ENCODE results near the gene MINDY3. TPM values are rescaled to one million over a fixed set of nuclear protein-coding genes. Genes with fewer than 3 reads are reported as not detected.

MINDY3 gene
- total and polyA plus RNA-seq, 7 donors, result 15.0 to 39.2 (median 23.8) TPM

GRCh38 chr10:15896654-15897053 lies 36.3 kb upstream of the MINDY3 start:
- no peaks in the 10 kb centered on the region for H3K36me3 ChIP-seq
- H3K4me3 ChIP-seq, result no peak overlapping the region
- no peaks in the 10 kb centered on the region for H3K4me1 ChIP-seq
- WGBS, 2 donors, result 83 to 90% methylated on average over 4 of the region's 4 CpGs
- intact Hi-C loops (cut with DNase I), result no loop called here
- H3K27ac ChIP-seq, result no peak overlapping the region
- no peaks in the 10 kb centered on the region for H3K27me3 ChIP-seq
- no peaks in the 10 kb centered on the region for H3K9me3 ChIP-seq
- no peak for TF ChIP-seq POLR2A (IDR thresholded peaks at IDR 0.05)
- no peak for DNase-seq

GRCh38 chr10:15884447-15884846 lies 24.1 kb upstream of the MINDY3 start:
- intact Hi-C loops (cut with DNase I), result no loop called here
- Histone ChIP-seq H3K36me3 (no peaks in the 10 kb centered on the region), H3K4me1 (no peaks in the 10 kb centered on the region), H3K27me3 (peaks cover 0 to 4% (median 0%) of the 10 kb centered on the region in 3 donors), H3K27ac (no peak overlapping the region), H3K9me3 (no peaks in the 10 kb centered on the region), H3K4me3 (no peak overlapping the region)
- no peak for DNase-seq
- TF ChIP-seq POLR2A (IDR thresholded peaks at IDR 0.05) (no peak), POLR2AphosphoS5 (IDR thresholded peaks at IDR 0.05) (no peak), CTCF (IDR thresholded peaks at IDR 0.05) (no peak), EP300 (IDR thresholded peaks at IDR 0.05) (no peak)
- whole genome bisulfite sequencing, 2 donors, result 83 to 84% methylated on average over 3 of the region's 3 CpGs

GRCh38 chr10:15881542-15881941 lies 21.2 kb upstream of the MINDY3 start:
- H3K4me3 ChIP-seq, result no peak overlapping the region
- no peak for DNase-seq
- peaks cover 0 to 13% (median 0%) of the 10 kb centered on the region in 3 donors for H3K27me3 ChIP-seq
- intact Hi-C loops (cut with DNase I), result no loop called here
- WGBS, 2 donors, result 61 to 72% methylated on average over 1 of the region's 1 CpG
- H3K9me3 ChIP-seq, result no peaks in the 10 kb centered on the region
- no peaks in the 10 kb centered on the region for H3K36me3 ChIP-seq
- no peak for TF ChIP-seq POLR2AphosphoS5 (IDR thresholded peaks at IDR 0.05)
- TF ChIP-seq CTCF (IDR thresholded peaks at IDR 0.05), result no peak
- TF ChIP-seq EP300 (IDR thresholded peaks at IDR 0.05), result no peak
- no peak for TF ChIP-seq POLR2A (IDR thresholded peaks at IDR 0.05)
- H3K4me1 ChIP-seq, result no peaks in the 10 kb centered on the region
- H3K27ac ChIP-seq, result no peak overlapping the region

GRCh38 chr10:15879663-15880062 lies 19.4 kb upstream of the MINDY3 start:
- Histone ChIP-seq H3K4me1 (no peaks in the 10 kb centered on the region), H3K9me3 (no peaks in the 10 kb centered on the region), H3K27ac (no peak overlapping the region), H3K27me3 (peaks cover 0 to 13% (median 0%) of the 10 kb centered on the region in 3 donors), H3K4me3 (no peak overlapping the region), H3K36me3 (no peaks in the 10 kb centered on the region)
- intact Hi-C loops (cut with DNase I), result no loop called here
- no peak for TF ChIP-seq CTCF (IDR thresholded peaks at IDR 0.05)
- no peak for TF ChIP-seq POLR2A (IDR thresholded peaks at IDR 0.05)
- no peak for TF ChIP-seq EP300 (IDR thresholded peaks at IDR 0.05)
- no peak for TF ChIP-seq POLR2AphosphoS5 (IDR thresholded peaks at IDR 0.05)
- 4 to 30% methylated on average over 1 of the region's 1 CpG for WGBS, 2 donors
- no peak for DNase-seq

- intact Hi-C loops (cut with DNase I), result no loop called here
- Histone ChIP-seq H3K27ac (no peak overlapping the region), H3K4me1 (no peaks in the 10 kb centered on the region), H3K9me3 (no peaks in the 10 kb centered on the region), H3K36me3 (no peaks in the 10 kb centered on the region), H3K27me3 (peaks cover 0 to 13% (median 0%) of the 10 kb centered on the region in 3 donors), H3K4me3 (no peak overlapping the region)
- 20 to 38% methylated on average over 2 of the region's 2 CpGs for WGBS, 2 donors
- no peak for TF ChIP-seq POLR2A (IDR thresholded peaks at IDR 0.05)
- no peak for TF ChIP-seq EP300 (IDR thresholded peaks at IDR 0.05)
- TF ChIP-seq POLR2AphosphoS5 (IDR thresholded peaks at IDR 0.05), result no peak
- peak in 1 of 4 experiments; percentile 37 for TF ChIP-seq CTCF (IDR thresholded peaks at IDR 0.05)
- DNase-seq, result no peak
Measured at GRCh38 chr10:15879058-15879457, 18.8 kb upstream of the MINDY3 start.
